Amygdala (tissue), 56 donors: ENCODE data around the gene DSCAM.
A peak's percentile ranks its signal among the peaks of the same experiment; 100 is the strongest.
"Not testable (repeated sequence)": the region's sequence is repeated elsewhere in the genome, so short reads cannot be mapped to it uniquely, and the experiment has no call there.

ENCODE experiments used
- DNase-seq, 56 donors: peaks; one replicate each; lab custom pipeline; 2025; lab: John Stamatoyannopoulos, UW

DSCAM gene, protein sequence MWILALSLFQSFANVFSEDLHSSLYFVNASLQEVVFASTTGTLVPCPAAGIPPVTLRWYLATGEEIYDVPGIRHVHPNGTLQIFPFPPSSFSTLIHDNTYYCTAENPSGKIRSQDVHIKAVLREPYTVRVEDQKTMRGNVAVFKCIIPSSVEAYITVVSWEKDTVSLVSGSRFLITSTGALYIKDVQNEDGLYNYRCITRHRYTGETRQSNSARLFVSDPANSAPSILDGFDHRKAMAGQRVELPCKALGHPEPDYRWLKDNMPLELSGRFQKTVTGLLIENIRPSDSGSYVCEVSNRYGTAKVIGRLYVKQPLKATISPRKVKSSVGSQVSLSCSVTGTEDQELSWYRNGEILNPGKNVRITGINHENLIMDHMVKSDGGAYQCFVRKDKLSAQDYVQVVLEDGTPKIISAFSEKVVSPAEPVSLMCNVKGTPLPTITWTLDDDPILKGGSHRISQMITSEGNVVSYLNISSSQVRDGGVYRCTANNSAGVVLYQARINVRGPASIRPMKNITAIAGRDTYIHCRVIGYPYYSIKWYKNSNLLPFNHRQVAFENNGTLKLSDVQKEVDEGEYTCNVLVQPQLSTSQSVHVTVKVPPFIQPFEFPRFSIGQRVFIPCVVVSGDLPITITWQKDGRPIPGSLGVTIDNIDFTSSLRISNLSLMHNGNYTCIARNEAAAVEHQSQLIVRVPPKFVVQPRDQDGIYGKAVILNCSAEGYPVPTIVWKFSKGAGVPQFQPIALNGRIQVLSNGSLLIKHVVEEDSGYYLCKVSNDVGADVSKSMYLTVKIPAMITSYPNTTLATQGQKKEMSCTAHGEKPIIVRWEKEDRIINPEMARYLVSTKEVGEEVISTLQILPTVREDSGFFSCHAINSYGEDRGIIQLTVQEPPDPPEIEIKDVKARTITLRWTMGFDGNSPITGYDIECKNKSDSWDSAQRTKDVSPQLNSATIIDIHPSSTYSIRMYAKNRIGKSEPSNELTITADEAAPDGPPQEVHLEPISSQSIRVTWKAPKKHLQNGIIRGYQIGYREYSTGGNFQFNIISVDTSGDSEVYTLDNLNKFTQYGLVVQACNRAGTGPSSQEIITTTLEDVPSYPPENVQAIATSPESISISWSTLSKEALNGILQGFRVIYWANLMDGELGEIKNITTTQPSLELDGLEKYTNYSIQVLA (N-terminal part only)

DNA sequence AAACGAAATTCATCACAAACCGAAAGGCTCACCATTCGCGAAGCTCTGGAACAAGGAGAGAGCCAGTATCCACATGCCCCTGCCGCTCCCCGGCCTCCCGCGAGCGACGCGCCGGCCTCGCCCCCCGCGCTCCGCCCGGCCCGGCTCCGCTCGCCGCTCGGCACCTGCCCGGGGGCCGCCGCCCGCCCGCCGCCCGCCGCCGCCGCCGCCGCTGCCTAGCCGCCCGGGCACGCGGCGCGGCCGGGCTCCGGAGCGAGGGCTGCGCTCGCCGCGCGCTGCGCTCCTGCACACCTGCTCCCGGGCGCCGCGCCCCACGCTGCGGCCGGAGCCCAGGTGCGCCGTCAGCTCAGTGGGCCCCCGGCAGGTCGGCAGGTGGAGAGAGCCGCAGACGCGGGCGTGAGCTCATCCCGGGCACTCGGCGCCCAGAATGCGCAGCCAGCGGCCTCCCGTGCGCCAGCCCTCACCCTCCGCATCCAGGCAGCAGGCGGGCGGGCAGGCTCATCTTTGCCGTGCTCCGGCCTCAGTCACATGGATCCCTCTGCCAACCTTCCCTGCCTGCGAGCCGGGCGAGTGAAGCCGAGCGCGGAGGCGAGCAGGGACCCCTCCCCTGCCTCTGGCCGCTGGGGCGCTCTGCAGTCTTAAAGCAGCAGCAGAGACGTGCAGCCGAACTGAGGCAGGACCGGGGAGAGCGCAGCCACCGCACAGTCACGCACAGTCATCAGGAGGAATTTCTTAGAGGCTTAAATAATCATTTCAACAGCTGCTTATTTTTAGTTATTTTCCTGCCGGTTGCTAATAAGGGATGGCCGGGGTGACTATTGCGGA lies at the start of gene DSCAM:
DSCAM (minus strand) TSS at position 572 of the 825 bp plus-strand sequence; CDS start at position 75, 497 bp downstream.
- peak in 24 of 56 donors; percentile 8 to 48 (median 24) for DNase-seq

DNA sequence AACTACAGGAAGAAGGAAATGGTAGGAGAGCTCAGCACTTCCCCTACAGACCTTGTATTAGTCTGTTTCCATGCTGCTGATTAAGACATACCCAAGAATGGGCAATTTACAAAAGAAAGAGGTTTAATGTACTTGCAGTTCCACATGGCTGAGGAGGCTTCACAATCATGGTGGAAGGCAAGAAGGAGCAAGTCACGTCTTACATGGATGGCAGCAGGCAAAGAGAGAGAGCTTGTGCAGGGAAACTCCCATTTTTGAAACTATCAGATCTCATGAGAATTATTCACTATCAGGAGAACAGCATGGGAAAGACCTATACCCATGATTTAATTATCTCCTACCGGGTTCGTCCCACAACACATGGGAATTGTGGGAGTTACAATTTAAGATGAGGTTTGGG lies 48.7 kb upstream of the DSCAM start:
- not testable (repeated sequence) for DNase-seq

DNA sequence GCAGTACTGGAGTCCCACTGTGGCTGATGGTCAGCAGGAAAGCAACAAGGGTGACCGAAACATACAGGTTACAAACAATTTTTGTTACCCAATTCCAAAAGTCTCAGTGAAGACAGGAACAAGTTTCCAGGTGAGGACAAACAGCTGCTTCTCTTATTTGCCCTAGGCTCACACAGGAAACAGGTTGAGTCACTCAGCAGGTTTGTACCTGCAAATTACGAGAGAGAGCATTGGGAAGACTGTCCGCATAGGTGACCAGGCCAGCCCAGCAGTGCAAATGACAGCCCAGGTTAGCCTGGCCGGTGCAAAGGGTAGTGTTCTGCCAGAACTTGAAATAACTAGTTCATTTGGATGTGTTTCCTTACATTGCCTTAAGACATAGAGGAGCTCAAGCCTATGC lies 40.0 kb upstream of the DSCAM start:
- DNase-seq: no peak

DNA sequence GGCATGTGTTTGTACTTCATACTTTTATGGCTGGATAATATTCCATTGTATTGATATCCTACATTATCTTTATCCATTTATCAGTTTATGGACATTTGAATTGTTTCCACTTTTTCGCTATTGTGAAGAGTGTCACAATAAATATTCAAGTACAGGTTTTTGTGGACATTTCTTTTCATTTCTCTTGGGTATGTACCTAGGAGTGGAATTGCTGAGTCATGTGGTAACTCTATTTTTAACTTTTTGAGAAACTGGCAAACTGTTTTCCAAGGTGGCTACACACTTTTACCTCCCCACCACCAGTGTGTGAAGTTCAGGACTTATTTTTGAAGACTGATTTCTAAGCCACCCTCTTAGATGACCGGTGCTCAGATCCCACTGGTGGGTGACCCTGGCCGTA lies 39.0 kb upstream of the DSCAM start:
- no peak for DNase-seq

DNA sequence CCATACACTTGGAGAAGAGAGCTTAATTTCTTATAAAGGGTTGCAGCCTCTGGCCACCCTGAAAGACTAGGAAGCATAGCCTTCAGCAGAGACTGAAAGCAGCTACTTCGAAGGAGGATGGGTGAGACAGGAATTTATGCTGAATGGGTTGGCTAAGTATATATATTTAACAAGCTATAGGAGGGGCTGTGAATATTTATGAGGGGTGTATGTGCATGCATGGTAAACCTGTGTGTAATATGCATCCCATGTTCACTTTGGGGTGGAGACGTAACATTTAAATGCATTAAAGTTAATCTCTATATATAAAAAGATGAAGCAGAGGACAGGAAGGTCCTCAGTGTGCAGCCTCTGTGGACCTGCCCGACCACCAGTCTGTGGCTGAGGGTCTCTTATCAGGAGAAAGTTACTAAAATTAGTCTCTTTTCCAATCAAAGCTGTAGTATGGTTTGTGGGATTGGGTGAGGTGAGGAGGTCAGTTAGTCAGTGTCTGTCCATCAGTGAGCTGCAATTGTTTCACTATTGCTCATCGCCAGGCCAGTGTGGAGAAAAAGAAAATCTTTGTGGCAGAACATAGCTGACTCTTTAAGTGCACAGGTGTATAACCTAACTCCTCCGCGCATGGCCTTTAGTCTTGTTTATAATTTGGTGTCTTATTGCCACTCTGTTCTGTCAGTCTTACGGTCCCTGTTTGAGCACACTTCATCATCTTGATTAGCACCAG lies 35.4 kb upstream of the DSCAM start:
- no peak for DNase-seq

DNA sequence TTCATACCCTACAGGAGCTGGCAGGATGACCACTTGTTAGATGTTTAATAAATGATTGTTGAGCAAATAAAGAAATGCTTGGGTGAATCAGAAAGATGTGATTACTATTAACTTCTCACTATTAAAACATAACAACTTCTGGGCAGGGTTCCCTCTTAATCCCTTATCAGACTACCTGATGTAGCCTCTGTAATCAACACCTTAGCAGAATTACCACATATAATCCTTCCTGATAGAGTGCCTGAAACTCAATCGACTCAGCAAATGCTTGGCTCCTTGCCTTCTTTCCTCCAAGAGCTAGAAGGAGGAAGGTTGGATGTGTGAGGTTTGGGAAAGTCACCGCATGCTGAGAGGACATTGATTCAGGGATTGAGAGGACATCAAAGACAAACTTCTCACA lies 34.8 kb upstream of the DSCAM start:
- no peak for DNase-seq

DNA sequence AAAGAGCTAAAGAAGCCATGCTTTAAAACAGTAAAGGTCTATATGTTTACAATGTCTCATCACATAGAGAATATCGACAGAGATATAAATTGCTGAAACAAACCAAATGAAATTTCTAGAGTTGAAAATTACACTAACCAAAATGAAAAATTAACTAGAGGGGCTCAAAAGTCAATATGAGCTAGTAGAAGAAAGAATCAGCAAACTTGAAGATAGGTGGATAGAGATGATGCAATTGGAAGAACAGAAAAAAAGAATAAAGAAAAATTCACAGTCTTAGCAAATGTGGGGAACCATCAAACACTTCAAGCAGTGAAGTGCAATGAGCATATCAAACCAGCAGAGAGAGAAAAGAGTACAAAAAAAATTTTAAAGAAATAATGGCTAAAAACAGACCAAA lies 24.1 kb upstream of the DSCAM start:
- no peak for DNase-seq

DNA sequence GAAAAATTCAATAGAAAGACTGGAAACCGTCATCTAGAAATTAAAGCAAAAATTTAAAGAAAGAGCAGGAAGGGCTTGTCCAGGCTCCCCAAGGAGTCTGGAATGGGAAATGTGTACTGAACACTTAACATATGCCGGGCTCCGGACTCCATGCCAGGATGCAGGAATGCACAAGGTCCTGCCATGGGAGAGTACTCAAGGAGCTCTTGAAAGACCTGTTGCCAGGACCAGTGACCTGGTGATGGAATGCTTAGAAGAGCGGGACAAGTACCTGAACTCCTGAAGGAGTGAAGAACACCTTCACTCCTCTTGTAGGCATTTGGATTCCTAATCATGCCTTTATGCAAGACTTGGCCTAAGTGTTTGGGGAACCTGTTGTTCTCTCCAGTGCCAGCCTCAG lies 16.9 kb upstream of the DSCAM start:
- no peak for DNase-seq

DNA sequence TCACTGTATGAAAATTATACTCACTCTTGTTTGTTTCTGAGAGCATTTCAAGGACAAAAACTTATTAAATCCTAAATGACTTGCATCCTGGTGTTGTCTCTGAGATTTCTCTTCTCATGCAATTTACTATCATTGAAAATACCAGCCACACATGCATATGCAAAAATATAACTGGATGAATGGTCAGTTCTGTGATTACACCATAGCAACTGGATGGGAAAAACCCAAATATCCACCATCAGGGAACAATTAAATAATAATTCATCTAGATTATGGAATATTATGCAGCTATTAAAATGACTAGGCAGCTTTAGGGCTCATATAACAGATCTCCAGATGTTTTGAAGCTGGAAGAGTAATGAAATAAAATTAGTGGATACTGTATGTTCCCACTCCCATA lies 11.6 kb upstream of the DSCAM start:
- DNase-seq: no peak

DNA sequence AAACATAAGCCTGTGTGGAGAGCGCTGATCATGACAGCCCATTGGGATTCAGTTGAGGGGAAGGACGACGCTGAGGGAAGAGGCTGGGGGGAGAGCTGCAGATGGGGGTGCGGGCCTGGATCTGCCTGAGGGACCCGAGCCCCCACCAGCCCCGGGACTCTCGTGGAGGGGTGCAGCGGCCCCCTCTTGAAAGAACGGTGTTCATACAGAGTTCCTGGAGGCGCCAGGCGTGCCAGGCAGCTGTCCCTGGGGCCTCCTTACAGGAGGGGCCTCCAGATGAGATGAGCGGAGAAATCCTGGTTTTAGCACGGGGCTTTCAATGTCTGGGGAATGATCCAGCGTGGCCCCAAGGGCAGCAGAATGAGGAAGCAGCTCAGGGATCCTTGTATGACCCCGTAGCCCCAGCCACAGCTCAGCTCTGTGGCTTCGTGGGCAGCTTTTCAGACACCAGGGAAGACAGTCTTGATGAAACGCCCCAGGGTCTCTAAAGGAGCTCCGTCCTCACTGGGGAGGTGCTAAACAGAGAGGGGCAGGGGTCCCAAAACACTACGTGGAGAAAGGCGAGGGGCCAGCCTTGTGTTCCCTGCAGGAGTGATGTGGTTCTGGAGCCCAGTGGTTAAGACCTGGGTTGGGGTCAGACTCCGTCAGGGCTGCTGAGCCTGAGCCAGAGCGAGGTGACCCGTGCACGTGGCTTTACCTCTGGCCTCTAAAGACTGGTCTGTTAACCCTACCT lies 7.2 kb upstream of the DSCAM start:
- DNase-seq: peak in 1 of 56 donors; percentile 5

DNA sequence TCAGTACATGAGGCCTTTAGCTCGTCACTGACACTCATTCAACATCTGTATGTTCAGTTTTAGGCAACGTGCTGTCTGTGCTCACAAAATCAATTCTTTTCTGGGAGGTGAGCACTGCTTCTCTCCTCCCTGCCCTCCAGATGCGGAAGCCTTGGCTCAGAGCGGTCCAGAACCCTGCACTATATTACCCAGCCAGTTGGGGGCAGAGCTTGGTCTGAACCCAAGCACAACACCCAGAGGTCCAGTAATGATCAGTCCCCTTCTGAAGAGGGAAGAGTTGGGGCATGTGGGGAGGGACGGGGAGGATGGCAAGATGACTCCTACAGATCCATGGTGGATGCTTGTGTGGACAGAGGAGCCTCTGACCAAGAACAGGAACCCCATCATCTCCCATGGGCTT lies 5.6 kb upstream of the DSCAM start:
- no peak for DNase-seq

DNA sequence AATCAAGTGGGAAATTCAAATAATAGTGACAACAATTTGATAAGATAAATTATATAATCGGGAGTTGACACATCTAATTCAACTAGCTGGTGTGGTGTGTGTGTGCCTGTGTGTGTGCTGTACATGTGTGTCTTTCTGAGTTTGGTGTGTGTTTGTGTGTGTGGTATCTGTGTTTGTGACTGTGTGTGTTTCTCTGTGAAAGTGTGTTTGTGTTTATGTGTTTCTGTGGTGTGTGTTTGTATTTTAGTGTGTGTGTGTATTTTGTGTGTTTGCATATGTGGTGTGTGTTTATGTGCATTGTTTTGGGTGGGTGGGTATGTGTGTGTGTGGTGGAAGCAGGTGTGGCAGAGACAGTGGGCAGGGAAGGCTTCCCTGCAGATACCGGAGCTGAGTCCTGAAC lies 4.8 kb upstream of the DSCAM start:
- no peak for DNase-seq

DNA sequence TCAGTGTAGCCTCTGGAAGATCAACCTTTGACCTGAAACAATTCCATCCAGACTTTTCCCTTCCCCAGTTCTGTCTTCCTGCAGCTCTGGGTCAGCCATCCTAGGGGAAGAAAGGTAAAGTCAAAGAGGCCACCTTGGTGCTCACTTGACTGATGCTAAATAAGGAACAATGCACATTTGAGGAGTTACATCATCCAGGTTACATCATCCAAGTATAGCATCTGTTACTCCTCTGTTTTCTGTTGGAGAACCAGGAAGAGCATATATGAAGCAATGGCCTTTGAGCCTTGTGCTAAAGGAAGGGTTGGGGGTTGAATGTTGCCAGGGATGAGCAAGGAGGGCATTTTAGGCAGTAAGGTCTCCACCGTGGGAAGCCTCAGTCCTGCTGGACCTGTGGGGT lies 3.1 kb upstream of the DSCAM start:
- DNase-seq: no peak

DNA sequence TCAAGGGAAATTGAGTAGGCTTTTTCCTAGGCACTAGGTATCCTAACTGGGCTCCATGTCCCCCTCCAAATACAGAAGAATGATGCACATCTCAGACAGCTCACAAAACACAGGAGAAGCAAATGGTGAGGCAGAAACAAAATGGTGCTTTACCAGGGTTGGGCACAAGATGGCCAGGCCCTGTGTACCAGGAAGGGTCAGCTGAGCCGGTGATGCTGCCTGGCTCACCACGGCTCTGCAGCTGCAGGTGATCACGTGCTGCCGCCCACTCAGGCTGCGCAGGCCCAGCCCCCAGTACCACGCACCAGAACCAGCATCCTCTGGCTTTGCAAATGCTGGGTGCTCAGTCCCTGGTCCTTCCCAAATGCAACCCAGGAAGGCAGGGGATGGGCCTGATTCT lies 993 bp upstream of the DSCAM start:
- peak in 15 of 56 donors; percentile 10 to 40 (median 23) for DNase-seq

DNA sequence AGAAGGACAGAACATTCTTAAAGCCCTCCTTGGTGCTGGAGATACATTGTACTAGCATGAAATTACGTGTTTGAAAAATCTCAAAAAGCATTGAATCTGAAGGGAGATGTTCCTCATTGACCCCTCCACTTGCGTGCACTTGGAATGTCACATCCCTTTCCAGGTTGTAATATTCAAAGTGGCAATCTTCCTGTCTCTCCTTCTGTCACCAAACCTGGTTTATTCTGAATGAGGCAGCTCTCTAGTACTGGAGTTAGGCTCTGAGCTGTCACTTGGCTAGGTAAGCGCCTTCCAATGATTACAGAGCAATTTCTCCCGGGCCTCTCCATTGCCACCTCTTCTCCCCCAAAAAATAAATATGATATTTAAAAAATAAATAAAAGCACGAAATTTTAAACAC lies 855 bp downstream of the DSCAM start:
- DNase-seq: no peak

DNA sequence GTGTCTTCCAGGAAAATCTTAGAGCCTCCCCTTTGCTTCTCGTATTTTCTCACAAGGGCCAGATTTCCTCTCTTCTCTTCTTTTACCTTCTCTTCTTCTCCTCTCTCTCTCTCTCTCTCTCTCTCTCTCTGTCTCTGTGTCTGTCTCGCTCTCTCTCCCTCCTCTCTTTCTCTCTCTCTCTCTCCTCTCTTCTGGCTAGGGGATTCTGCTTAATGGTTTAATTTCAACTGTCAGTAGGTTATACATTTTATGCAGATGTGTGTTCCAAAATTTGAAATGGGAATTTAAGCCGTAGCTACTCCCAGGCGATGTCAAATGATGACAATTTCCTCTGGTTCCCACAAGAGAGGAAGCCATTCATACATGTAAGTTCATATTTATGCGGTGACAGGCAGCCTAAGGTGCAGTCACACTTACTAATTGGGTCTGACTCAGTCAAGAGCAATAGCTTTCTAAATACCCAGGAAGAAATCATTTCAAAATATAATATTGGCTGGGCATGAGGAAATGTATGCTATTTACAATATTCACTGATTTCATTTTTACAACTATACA lies 1.4 kb downstream of the DSCAM start:
- no peak for DNase-seq

DNA sequence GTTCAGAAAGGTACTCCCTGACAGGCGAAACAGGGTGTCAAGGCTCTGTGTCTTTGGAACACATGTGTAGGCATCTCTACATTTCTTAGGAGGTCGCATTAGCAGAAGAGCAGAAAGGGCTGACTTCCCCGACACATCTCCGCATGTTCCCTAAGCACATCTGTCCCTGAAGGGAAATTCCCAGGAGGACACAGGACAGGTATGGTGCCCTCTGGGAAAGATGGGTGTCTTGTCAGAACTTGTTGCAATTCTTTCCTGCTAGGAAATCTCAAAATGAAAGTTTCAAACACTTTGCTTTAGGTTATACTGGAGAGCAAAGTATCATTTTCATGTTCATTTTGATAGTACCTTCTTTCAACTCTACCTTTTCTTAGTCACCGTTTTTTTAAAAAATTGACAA lies 2.0 kb downstream of the DSCAM start:
- DNase-seq: no peak

DNA sequence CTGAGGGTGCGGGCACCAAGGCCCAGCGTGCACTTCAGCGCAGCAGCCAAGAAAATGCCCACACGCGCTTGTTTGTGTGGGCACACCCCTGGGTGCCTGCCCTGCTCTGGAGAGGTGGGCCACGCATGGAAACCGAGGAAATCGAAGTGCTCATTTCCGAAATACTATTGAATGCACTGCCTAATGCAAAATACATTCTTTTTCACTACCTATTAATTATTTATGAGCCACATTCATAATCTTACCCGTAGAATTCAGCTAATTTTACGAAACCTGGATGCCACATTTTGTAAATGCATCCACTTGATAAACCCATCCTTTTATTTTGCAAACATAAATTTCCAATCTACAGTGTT lies 4.8 kb downstream of the DSCAM start:
- DNase-seq: no peak
